Urothelium cell line (cell line): ENCODE data around the gene SLX9.

ENCODE experiments used
- DNase-seq: peaks from one replicate; pipeline ENCODE4 v3.0.0; 2011; ENCODE audit warnings: low spot score, mixed read lengths
- FAIRE-seq: peaks from 2 replicates; lab custom pipeline; 2011; peaks lifted over from hg19 to GRCh38; lab: Jason Lieb, UNC

Gene SLX9

DNA sequence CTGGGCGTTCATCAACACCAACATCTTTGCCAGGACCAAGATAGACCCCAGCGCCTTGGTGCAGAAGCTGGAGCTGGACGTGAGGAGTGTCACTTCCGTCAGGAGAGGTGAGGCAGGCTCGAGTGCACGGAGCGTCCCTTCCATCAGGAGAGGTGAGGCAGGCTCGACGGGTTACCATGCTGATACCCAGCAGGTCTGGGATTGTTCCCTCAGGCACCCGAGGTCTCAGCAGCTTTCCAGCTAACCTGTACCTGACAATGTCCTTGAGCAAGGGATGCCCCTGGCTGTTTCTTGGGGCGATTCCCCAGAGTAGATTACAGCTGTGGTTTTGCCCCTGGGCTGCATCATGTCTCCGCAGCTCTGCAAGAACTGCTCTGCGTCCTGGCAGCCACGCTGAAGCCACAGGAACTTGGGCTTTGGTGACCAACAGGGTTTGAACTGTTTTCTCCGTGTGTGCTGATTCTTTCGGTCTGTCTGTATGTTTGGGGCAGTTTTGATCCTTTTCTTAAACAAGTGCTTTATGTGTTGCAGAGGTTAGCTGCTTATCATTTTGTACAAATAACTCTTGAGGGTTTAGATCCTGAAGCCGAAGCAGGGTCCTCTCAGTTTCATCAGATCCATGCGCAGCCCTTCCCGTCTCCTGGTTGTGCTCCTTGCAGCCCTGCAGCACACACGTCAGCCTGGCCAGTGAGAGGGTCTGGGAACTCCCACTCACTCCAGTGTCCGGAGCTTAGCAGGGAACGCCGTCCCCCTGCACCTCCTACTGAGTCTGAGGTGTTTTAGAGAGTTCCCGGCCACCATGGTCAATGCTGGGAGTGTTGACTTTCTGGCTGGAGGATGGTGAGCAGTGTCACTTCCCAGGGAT lies 4.1 kb downstream of the SLX9 start:
- no peak for DNase-seq
- FAIRE-seq = no peak

DNA sequence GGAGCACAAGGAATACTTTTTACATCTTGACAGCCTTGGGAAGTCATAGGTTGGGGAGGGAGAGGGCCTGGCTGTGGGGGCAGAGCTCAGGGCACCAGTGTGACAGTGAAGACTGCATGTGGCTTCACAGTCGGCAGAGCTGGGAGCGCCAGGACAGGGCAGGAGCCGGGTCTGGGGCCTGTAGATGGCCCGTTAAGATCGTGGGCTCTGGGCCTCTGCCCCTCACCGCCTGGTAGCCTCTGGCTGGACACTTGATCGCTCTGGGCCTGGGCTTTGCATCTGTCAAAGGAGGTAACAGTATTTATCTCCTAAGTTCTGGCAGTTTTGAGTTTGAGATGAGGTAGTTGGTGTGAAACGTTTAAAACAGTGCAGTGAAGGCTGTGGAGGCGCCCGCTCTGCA lies 4.8 kb downstream of the SLX9 start:
- FAIRE-seq (no peak), DNase-seq (no peak)

DNA sequence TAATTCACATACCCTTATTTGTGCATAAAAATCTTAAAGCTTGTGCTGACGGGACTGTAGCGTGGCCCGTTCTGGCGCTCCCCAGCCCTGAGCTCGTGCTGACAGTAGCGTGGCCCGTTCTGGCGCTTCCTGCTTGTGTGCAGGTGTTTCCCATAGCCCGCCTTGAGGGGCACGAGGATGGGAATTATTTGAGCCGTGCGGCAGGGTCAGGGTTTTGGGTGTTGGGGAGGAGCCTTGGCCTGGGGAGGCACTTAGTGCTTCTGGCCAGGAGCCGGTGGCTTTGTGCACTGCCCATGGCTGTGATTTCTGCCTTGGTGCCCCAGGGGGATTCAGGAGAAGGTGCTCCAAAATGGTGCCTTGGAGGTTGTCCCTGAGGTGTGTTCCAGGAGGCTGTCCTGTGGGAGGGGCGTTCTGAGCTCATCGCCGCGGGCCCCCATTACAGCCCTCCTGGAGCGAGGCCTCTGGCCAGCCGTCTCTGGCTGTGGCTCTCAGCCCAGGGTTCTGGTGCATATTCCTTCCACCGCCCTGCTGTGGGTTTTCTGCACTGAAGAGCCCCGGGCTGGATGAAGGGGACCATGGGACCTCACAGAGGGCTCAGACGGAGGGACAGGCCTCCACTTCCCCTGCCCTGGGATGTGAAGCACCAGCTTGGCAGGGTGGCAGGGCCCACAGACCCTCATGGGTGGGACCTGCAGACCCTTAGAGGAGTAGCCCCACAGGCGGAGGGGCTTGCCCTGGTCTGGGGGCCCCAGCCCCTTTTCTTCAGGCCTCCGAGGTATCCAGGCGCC lies 6.6 kb downstream of the SLX9 start:
- DNase-seq (no peak), FAIRE-seq (no peak)

DNA sequence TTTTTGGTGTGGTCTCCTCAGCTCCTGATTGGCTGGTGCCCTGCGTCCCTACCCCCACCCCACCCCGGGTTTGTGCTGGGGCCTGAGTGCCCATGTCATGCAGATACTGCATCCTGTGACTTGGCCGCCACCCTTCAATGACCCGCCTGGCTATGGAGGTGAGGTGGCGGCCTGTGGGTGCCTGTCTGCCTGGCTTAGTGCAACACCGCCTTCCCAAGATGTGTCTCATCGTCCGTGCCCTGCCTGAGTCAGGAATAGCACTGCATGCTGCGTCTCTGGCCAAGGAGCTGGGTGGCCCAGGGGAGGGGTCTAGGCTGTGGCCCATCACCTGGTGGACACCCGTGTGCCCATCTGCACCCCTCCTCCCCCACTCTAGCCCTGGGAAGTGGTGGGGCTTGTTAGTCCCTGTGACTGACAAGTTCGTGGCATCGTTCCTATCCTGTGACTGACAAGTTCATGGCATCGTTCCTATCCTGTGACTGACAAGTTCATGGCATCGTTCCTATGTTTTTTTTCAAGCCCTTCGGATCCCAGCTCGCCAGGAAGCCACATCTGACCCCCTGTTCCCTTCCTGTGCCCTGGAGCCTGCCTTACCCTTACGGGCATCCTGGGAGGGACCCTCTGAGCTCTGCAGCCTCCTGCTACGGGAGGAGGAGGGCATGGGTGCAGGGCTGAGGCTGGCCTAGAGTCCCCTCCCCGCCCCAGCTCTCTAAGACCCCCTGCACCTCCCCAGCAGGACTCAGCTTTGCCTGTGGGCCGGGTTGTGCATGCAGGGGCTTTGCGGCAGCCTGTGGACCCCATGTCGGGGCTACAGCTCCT lies 7.5 kb downstream of the SLX9 start:
- FAIRE-seq = peak; percentile 93
- DNase-seq = no peak

DNA sequence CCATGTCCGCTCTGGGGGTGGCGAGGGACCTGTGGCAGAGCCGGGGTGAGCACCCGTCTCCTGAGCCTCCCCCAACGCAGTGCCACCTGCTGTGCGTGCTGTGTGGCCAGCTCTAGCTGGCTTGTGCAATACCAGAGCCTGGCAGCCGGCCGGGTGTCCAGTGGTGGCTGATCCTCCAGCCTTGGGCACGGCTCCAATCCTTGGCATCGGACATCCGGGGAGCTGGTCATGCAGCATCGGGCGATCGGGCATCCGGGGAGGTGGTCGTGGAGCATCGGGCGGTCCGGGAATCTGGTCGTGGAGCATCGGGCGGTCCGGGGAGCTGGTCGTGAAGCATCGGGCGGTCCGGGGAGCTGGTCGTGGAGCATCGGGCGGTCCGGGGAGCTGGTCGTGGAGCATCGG lies 8.1 kb downstream of the SLX9 start:
- no peak for DNase-seq
- FAIRE-seq = no peak

GRCh38 chr21:44948426-44949120 lies 8.7 kb downstream of the SLX9 start:
- FAIRE-seq (no peak), DNase-seq (no peak)

DNA sequence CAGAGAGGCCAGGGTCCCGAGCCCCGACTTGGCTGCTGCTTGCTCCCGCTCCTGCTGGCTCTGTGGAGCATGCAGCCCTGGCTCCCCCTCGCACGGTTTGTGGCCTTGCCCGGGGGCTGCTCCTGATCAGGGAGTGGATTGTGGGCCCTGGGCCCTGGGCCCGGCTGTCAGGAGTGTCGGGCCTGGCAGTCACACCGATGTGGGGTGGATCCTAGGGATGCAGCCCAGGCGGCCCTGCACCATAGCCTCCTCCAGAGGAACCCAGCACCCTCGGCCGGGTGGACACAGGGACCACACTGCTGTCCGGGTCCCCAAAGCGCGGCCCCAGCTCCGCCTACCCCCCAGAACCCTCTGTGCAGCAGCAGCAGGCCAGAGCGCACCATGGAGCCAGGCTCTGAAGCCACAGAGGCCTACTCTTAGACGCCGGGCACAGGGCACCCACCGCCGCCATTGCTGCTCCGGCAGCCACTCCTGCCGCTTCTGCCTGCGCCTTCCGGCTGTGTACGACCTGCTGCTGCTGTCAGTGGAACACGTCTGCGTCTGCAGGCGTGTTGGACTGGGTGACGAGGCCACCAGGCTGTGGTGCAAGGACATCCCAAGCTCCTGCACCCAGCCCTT lies 9.4 kb downstream of the SLX9 start:
- FAIRE-seq = no peak

DNA sequence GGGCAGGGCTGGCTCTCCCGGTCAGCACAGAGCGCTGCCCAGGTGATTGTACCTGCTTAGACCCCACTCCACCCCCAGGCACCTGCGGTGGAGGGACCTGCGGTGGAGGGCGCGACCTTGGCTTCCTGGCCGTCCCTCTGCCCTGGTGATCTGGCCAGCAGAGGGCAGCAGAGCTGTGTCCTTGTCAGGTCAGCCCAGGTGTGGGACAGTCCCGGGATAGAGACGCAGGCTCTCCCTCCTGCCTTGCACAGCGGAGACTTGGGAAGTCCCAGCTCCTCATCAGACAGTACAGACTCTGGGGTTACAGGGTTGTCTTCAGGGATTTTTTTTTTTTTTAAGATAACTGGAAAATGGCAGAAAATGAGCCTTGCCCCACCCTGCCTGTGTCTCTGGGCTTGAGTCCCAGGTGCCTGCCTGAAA lies 10.0 kb downstream of the SLX9 start:
- FAIRE-seq = peak; percentile 88
- DNase-seq = peak; percentile 74

More for the DNA sequence above, 9.4 kb downstream of the SLX9 start:
- no peak for DNase-seq

- no peak for FAIRE-seq
- DNase-seq = no peak
Observed at GRCh38 chr21:44950351-44950750, 10.5 kb downstream of the SLX9 start.

GRCh38 chr21:44951186-44951915 lies 11.5 kb downstream of the SLX9 start:
- DNase-seq (no peak), FAIRE-seq (no peak)

GRCh38 chr21:44952116-44952928 lies 12.5 kb downstream of the SLX9 start:
- DNase-seq (no peak), FAIRE-seq (no peak)

GRCh38 chr21:44952929-44953627 lies 13.2 kb downstream of the SLX9 start:
- no peak for DNase-seq
- FAIRE-seq = no peak

- FAIRE-seq (no peak), DNase-seq (no peak)
Observed at GRCh38 chr21:44953628-44954021, 13.8 kb downstream of the SLX9 start.

DNA sequence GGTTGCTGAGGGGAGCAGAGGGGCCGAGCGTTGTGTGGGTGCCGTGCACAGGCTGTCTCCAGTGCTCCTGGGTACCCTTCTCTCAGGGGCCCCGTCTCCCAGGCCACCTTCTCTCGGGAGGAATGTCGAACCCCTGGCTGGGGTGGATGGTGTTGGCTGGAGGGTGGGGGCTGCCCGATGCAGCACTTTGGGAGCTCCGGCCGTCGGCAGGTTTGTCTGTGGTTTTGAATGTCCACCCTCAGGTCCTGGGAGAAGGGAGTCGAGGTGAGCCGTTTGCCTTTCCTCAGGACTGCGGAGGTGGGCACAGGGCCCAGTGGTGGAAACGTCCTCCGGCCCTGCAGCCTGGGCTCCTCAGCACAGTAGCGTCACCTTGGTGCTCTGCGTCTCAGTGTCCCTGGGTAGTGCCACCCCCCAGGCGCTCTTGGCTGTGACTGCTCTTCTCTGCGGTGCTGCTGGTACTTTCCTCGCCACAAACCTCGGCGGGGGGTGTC lies 14.5 kb downstream of the SLX9 start:
- FAIRE-seq = no peak
- DNase-seq = no peak

GRCh38 chr21:44955141-44955797 lies 15.4 kb downstream of the SLX9 start:
- DNase-seq = no peak
- FAIRE-seq = no peak

DNA sequence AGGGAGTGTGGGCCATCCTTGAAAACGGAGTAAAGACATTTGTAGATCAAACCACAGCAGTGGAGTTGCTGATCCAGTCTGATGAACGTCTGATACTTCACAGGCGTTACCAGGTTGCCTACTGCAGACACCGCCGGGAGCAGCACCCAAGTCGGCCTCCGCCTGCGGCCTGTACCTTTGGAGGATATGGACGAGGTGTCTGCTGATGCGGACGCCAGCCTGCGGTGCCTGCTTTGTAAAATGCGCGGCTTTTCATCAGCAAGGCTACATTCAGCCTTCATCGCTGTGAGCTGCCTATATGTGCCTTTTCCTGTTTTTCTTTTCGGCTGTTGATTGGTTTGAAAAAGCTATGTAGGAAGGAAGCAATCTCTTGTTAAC lies 16.0 kb downstream of the SLX9 start:
- no peak for FAIRE-seq

GRCh38 chr21:44956356-44957046 lies 16.7 kb downstream of the SLX9 start:
- no peak for FAIRE-seq
- no peak for DNase-seq

More for the DNA sequence above, 16.0 kb downstream of the SLX9 start:
- no peak for DNase-seq
